ENCODE data around the gene HOXC12.

Gene HOXC12

GRCh38 chr12:53973236-53974042, 18.7 kb downstream of the HOXC12 start:
- DNase-seq, result no peak

DNA sequence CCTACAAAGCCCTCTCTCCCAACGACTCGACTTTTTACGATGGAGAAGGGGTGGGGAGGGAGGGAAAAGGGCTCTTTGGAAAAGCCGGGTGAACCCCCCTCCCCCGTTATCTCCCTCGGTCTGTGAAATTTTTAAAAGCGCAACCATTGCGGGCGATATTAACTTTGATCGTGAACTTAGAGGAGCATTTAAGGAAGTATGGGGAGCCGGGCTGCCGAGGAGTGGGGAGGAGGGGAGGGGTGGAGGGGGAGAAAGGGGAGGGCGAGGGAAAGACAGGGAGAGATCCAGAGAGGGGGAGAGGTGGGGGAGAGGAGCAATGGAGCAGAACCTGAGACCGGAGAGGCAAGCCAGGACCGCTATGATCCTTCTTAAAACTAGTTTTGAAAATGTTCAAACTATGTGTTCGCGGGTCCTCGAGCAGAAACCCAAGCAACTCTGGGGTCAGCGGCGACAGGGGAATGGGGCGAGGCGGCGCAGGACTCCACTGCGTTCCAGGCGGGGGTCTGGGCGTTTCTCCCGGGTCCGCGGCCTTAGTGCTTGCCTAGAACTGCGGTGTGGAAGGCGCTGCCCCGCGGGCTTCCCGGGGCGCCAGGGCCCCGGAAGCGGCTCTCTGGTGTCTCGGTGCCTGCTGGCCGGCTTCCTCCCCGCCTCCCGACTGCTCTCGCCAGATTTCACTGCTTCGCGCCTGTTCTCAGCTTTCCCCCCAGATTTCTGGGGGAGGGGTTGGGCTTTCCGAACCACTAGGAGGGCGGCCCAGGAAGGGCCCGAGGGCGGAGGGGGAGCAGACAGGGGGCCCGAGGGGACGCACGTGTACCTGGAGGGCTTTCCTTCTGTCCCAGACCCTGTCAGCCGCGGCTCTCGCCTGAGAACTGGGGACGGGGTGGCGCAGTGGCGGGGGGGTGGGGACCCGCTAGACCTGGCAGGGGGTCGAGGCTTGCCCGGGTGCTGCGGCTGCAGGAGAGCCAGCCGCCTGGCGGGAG, 19.7 kb downstream of the HOXC12 start, which contains the start of gene HOTAIR:
Gene HOTAIR (minus strand): TSS at position 871 of the 980 bp plus-strand sequence.
- peak; percentile 49 for DNase-seq

DNA sequence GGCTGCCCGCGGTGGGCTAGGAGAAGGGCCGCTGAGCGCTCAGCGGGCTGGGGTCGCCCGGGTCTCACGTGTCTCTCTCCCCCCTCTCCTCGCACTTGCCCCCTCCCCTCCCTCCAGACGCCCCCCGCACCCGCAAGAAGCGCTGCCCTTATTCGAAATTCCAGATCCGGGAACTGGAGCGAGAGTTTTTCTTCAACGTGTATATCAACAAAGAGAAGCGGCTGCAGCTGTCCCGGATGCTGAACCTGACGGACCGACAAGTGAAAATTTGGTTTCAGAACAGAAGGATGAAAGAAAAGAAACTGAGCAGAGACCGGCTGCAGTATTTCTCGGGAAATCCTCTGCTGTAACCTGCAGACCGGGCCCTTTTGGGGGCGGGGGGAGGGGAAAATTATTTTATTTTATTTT, 20.4 kb downstream of the HOXC12 start:
- DNase-seq, result no peak

DNA sequence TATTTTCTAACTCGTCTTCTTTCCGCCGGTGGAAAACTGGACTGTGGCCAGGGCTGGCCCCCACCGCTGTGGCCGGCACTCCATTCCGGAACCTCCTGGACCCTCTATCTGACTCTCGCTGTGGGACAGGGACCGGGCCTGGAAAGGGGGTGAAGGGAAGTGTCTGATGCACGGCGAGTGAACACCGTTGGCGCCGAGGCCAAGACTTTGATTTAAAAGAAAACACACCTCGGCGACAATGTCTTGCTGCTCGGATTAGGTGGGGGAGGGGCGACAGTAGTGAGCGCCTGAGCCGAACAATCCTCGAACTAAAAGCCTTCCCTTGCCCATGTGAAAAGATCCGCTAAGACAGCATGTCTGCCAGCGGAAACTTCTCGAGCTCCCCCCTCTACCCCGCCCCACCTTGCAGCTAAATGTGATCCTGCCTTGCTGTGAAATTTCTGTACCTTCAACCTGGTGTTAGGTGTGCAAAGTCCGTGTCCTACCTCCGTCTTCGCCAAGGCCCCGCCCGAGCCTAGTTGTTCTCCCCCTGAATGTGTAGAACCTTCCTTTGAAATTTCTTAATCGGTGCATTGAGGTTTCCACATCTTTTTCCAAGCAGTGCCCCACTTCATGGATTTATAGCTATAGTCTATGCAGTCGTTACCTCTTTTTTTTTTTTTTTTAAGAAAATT, 20.9 kb downstream of the HOXC12 start:
- no peak for DNase-seq

DNA sequence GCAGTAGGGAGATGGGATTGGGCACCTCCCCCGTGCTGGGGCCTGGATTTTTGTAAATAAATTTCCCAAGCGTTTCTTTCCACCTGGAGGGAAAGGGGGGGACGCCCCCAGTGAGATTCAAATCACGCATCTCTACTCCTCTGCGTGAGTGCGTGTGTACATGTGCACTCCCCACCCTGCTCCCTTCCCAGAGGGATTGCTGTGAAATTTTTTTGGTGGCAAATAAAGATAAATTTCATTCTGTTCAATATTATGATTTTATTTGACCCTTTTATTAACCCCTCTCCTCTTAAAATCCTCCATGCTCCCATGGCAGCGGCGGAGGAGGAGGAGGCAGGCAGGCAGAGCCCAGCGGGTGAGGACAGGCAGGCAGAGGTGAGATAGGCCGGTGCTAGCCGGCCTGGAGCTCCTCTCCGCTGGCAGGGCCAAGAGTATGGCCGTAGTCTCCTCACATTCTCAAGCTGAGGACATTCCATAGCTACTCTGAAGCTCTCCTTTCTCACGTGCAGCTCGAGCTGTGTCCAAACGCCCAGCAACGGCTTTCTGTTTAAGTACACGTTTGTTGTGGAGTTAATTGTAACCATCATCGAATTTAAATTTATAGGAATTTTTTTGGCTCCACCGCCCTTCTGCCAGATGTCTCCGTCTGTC, 21.6 kb downstream of the HOXC12 start:
- no peak for DNase-seq

DNA sequence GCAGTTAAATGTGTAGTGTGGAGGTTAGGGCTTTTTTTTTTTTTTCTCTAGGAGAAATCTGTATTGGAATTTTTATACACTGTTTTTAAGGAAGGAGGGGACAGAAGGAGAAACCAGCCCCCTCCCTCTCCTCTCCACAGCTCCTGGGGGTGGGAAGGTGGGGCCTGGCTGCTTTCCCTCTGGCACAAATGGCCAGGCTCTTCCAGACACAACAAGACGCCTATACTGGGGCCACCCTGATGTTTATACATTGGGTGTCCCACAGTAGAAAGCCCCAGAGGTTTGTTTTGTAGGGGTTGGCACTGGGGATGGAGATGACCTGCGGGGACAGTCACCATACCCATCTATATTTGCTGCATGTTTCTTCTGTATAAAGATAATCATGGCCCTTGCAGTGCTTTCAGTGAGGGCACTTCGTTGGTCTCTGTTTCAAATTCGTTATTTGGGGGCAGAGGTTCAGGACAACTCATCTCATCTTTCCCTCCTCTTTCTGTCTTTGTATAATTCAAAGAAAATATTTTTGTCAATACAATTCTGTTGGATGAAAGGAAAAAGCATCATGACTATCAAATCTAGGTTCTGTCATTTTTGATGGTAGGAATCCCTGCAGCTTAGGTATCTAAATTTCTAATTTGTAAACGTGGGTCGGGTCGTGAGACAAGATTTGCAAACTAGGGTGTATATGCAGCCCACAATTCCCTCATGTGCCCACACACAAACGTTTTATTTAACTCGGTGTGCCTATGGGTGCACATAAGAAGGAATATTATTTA, 22.3 kb downstream of the HOXC12 start:
- DNase-seq, result no peak

DNA sequence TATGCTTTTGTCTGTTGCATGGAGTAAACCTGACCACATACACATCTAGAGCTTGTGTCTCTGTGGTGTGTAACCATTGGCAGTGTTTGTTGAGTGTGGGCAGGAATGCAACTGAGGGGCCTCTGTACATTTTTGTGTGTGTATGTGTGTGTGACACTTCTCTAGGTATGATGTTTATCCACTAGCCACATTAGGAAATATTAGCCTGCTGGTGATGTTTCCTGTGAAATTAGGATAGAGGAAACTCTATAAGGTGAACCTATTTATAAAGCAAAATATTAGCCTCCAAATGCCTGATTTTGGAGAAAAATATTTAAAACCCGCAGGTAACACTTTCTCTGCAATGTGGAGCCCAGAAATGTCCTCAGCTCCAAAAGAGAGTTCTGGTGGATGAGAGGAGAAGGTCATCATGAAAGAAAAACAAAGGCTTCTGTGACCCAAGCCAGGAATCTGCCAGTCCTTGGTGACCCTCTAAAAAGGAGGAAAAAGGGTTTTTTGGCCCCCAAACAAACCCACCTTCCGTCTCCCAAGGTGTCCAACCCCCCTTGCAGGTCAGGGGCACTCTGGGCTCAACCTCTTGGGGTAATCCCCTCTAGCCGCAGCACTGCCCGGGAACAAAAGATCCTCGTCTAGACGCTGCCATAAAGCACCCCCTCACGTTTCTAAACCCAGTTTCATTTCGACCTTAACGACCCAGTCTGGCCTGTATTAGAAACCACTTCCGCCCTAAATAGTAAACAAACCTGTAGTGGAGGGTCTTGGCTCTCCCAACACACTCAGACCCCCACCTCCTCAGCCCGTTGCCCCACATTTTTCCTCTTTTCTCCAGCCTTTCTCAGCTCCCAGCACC, 23.1 kb downstream of the HOXC12 start:
- no peak for DNase-seq

- DNase-seq, result no peak
Measured at GRCh38 chr12:53978477-53979356, 24.0 kb downstream of the HOXC12 start.

- no peak for DNase-seq
Measured at GRCh38 chr12:53980104-53980801, 25.6 kb downstream of the HOXC12 start.

GRCh38 chr12:53980802-53981496, 26.2 kb downstream of the HOXC12 start:
- no peak for DNase-seq

DNA sequence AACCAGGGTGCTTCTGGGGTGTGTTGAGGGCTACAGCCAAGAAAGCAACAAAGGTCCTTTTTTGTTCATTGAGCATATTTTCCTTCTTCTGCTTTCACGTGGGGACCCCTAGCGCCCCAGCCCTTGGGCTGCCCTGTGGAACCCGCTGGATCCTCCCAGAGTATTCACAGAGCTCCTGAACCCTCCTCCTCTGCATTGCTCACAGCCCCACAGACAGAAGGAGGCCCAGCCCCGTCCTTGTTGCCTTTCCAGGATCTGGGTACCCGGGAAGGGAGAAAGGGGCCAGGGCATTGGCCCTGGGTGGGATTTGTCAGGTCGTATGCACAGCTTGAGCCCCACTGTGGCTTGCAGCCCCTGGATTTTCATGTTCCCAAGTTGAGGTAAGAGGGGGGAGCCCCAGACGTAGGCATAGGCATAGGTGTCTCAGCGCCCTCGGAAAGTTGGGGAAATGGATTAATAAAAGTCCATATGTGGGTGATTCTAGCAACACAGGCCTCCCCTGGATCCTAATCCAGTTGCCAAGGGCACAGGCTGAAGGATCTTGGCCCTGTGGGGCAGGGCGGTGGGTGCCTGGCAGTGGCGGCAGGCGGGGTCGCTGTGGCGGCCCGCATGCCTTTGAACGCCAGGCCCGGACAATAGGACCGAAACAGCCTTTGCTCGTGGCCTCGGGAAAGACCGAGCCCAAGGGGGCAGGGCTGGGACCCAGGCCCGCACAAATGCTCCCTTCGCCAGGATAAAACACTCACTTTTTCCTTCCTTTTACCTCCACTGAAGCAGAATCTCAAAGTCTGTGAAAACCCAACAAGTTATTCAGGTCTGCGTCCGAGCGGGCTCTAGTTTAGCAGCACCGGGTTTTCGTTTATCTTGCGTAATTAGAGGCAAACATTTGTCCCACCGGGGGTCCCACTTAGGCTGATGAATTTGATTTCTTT, 27.2 kb downstream of the HOXC12 start:
- DNase-seq, result no peak

- no peak for DNase-seq
Measured at GRCh38 chr12:53982648-53983567, 28.2 kb downstream of the HOXC12 start.

DNA sequence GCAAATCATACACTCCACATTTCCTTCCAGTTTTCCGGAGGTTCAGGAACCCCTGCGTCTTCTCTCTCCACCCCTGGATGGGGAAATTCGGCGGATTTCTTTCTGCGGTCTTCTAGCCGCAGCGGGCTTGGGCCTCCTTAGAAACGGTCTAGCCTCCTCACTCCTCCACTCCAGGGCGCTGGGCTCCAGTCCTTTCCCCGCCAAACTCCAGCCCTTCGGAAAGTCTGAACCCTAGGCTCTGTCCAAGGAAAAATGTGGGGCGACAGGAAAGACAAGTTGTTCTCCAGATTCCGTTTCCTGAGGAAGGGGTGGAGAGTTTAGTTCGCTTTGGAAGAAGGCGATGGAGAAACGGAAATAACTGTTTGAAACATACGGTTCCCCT, 28.9 kb downstream of the HOXC12 start:
- DNase-seq, result no peak

DNA sequence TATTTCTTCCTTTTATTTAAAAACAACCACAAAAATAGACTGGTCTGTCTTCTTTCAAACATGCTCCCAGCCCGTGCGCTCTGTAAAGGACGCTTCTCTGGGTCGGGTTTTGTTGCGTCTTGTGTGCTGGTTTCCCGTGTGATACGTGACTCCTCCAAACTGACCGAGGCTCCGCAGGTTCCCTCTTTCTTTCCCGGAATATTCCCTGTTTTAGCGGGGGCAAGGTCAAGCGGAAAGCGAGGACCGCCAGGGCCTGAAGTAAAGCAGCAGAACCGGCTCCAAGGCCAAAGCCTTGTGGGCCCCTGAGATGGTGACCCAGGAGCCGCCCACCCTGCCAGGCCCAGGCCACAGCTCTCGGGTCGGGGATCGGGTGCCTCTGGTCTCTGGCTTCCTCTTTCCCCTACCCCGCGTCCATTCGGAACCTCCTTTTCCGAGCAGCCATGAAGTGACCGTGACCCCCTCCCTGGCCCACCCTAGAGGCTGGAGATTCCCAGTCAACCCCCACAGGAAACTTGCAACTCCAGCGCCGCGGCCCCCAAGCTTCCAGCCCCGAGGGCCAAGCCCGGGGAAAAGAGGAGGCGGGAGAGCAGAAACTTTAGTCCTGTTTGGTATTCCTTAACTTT, 29.4 kb downstream of the HOXC12 start:
- no peak for DNase-seq

- DNase-seq, result peak; percentile 94
Measured at GRCh38 chr12:53984901-53985691, 30.4 kb downstream of the HOXC12 start, which contains the start of gene HOXC10. TSS of gene HOXC10 (plus strand) at chr12:53985146. CDS start at chr12:53985260, 114 bp downstream.

All from stimulated activated CD4-positive, alpha-beta T cell treated with anti-CD3 and anti-CD28 coated beads, Interleukin-15, amount 100 ng/mL, for 24 hours (primary cell).